Sigmoid colon (tissue), 7 donors: ENCODE measurements around the gene DACT2. TPM values are rescaled to one million over a fixed set of nuclear protein-coding genes. Genes with fewer than 3 reads are reported as not detected.

ENCODE experiments used
- DNase-seq: peaks from one replicate; pipeline ENCODE4 v3.0.0-alpha.2; 2019
- H3K27ac ChIP-seq, 4 donors: fragments of 200-600 bp; sonication (generic); one replicate each; pipeline ENCODE4 v1.5.1; 2016 to 2019; ENCODE audit warnings: mild to moderate bottlenecking in 1 of 4
- H3K27me3 ChIP-seq, 3 donors: fragments of 200-600 bp; sonication (generic); one replicate each; pipeline ENCODE4 v1.5.1; 2019; ENCODE audit warnings: mild to moderate bottlenecking in 1 of 3
- H3K36me3 ChIP-seq, 4 donors: fragments of 200-600 bp; sonication (generic); one replicate each; pipeline ENCODE4 v1.5.1; 2016 to 2019
- H3K4me1 ChIP-seq, 4 donors: fragments of 200-600 bp; sonication (generic); one replicate each; pipeline ENCODE4 v1.5.1; 2017 to 2019
- H3K4me3 ChIP-seq, 4 donors: fragments of 200-600 bp; sonication (generic); one replicate each; pipeline ENCODE4 v1.5.1; 2017 to 2019; ENCODE audit warnings: mild to moderate bottlenecking in 2 of 4, moderate library complexity in 1 of 4
- H3K9me3 ChIP-seq, 4 donors: fragments of 200-600 bp in 3 of 4; sonication (generic) in 3 of 4; one replicate each; pipeline versions ENCODE4 v1.5.1 to v1.6.1; 2013 to 2019
- CTCF ChIP-seq, 4 experiments: fragments of 450-650 bp in 3 of 4; fragments of 200-600 bp in 1 of 4; IDR thresholded peaks; one replicate each; pipeline ENCODE4 v1.5.1; 2016 to 2019; ENCODE audit warnings: antibody characterized with exemption in 4 of 4, mild to moderate bottlenecking in 3 of 4, moderate library complexity in 2 of 4
- EP300 ChIP-seq, 4 donors: sonication (generic); formaldehyde crosslinking; IDR thresholded peaks; one replicate each; pipeline ENCODE4 v1.6.1; 2017; ENCODE audit warnings: antibody characterized with exemption in 4 of 4
- POLR2A ChIP-seq, 2 donors: fragments of 450-650 bp; IDR thresholded peaks; one replicate each; pipeline ENCODE4 v1.6.1; 2016; ENCODE audit warnings: antibody characterized with exemption in 2 of 2, mild to moderate bottlenecking in 2 of 2, moderate library complexity in 2 of 2
- POLR2AphosphoS5 ChIP-seq, 4 donors: sonication (generic); formaldehyde crosslinking; IDR thresholded peaks; one replicate each; pipeline ENCODE4 v1.6.1; 2017; ENCODE audit warnings: antibody characterized with exemption in 4 of 4
- WGBS, 2 donors: extraction: QIAGEN DNeasy Blood & Tissue Kit; methylation state at CpG; one replicate each; pipeline ENCODE4 v1.1.7; 2013; 5-methylcytosine and 5-hydroxymethylcytosine counted together
- intact Hi-C: fragments of 100-400 bp; cut with DNase I; formaldehyde crosslinking; loops from one replicate; pipeline ENCODE4 v1.15.1; 2023
- polyA plus RNA-seq, 3 donors: library from polyadenylated mRNA; stranded (reverse); fragments of 200-250 nt; gene quantifications; one replicate each; pipeline ENCODE4 v1.2.3, GENCODE V29; 2013
- total RNA-seq, 4 donors: library from RNA; depleted of rRNA; stranded (reverse); fragments of >200 nt; gene quantifications; one replicate each; pipeline ENCODE4 v1.1.0, GENCODE V29; 2016
- donor health status: healthy with polysubstance abuse.
- donor health status: Bipolar disorder and iron deficiency.
- donor health status: healthy.

Gene DACT2
- total and polyA plus RNA-seq, 7 donors = 0.16 to 1.1 (median 0.60) TPM

- intact Hi-C loops = no loop called here
- 90 to 94% methylated on average over 28 of the region's 28 CpGs for WGBS, 2 donors
- no peak overlapping the region for H3K27ac ChIP-seq
- no peaks in the 10 kb centered on the region for H3K27me3 ChIP-seq
- DNase-seq = no peak
- TF ChIP-seq POLR2A (IDR thresholded peaks at IDR 0.05) = no peak
- no peak for TF ChIP-seq POLR2AphosphoS5 (IDR thresholded peaks at IDR 0.05)
- no peak for TF ChIP-seq EP300 (IDR thresholded peaks at IDR 0.05)
- no peak for TF ChIP-seq CTCF (IDR thresholded peaks at IDR 0.05)
- no peaks in the 10 kb centered on the region for H3K4me1 ChIP-seq
- H3K36me3 ChIP-seq = no peaks in the 10 kb centered on the region
- H3K9me3 ChIP-seq = no peaks in the 10 kb centered on the region
- no peak overlapping the region for H3K4me3 ChIP-seq
Observed at GRCh38 chr6:168299541-168300511, 19.8 kb downstream of the DACT2 start.

GRCh38 chr6:168297643-168298042 lies 21.9 kb downstream of the DACT2 start:
- H3K27me3 ChIP-seq = no peaks in the 10 kb centered on the region
- no peaks in the 10 kb centered on the region for H3K9me3 ChIP-seq
- no peak overlapping the region for H3K4me3 ChIP-seq
- peaks cover 0 to 4% (median 4%) of the 10 kb centered on the region in 4 donors for H3K4me1 ChIP-seq
- intact Hi-C loops = no loop called here
- WGBS, 2 donors = 85 to 91% methylated on average over 13 of the region's 13 CpGs
- no peaks in the 10 kb centered on the region for H3K36me3 ChIP-seq
- TF ChIP-seq CTCF (IDR thresholded peaks at IDR 0.05) (no peak), POLR2AphosphoS5 (IDR thresholded peaks at IDR 0.05) (no peak), POLR2A (IDR thresholded peaks at IDR 0.05) (no peak), EP300 (IDR thresholded peaks at IDR 0.05) (no peak)
- no peak overlapping the region for H3K27ac ChIP-seq
- DNase-seq = no peak

- no peak for DNase-seq
- WGBS, 2 donors = 83 to 88% methylated on average over 7 of the region's 7 CpGs
- Histone ChIP-seq H3K27ac (no peak overlapping the region), H3K9me3 (no peaks in the 10 kb centered on the region), H3K4me3 (no peak overlapping the region), H3K4me1 (peaks cover 0 to 11% (median 7%) of the 10 kb centered on the region in 4 donors), H3K36me3 (no peaks in the 10 kb centered on the region), H3K27me3 (no peaks in the 10 kb centered on the region)
- TF ChIP-seq POLR2AphosphoS5 (IDR thresholded peaks at IDR 0.05) (no peak), CTCF (IDR thresholded peaks at IDR 0.05) (no peak), POLR2A (IDR thresholded peaks at IDR 0.05) (no peak), EP300 (IDR thresholded peaks at IDR 0.05) (no peak)
- intact Hi-C loops = no loop called here
Observed at GRCh38 chr6:168294901-168295300, 24.7 kb downstream of the DACT2 start.

- intact Hi-C loops = no loop called here
- TF ChIP-seq EP300 (IDR thresholded peaks at IDR 0.05) = no peak
- TF ChIP-seq POLR2A (IDR thresholded peaks at IDR 0.05) = no peak
- TF ChIP-seq CTCF (IDR thresholded peaks at IDR 0.05) = no peak
- TF ChIP-seq POLR2AphosphoS5 (IDR thresholded peaks at IDR 0.05) = no peak
- no peaks in the 10 kb centered on the region for H3K27me3 ChIP-seq
- H3K4me1 ChIP-seq = peaks cover 0 to 11% (median 7%) of the 10 kb centered on the region in 4 donors
- WGBS, 2 donors = 84 to 87% methylated on average over 26 of the region's 26 CpGs
- DNase-seq = no peak
- H3K4me3 ChIP-seq = no peak overlapping the region
- H3K27ac ChIP-seq = no peak overlapping the region
- no peaks in the 10 kb centered on the region for H3K9me3 ChIP-seq
- no peaks in the 10 kb centered on the region for H3K36me3 ChIP-seq
Observed at GRCh38 chr6:168293636-168294530, 25.7 kb downstream of the DACT2 start.
